Measurements from ENCODE around the gene SDCBP2.

SDCBP2 gene

DNA sequence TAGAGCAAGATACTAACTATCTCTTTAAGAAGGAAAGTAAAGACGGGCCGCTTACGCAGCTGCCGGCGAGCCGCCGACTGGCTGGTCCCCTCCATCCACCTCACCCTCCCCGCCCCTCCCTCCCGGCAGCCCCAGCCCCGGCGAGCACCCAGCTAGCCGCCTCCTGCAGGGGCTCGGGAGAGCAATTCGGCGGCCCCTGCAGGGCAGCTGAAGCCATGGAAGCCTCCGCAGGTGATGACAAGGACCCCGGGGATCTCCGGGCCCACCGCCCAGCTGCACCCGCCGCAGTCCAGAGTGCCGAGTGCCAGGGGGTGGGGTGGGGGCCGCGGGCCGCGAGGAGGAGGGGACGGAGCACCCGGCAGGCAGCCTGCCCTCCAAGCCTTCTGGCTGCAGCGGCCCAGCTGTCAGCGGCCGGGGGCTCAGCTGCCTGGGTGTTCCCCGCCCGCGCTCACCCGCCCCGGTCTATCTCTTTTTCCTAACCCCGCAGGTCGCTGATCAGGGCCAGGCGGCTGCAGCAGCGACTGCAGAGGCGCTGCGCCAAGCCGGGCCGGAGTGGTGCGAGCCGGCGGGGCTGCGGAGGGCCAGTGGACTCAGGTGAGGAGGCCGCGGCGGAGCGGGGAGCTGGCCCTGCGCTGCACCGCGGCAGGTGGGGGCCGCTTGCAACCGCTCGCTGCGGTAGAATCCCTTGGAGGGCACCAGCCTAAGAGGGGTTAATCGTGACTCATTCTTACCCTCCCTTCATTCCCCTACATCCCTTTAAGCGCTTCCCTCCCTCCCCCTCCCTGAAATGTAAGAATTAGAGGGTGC, 62.6 kb downstream of the SDCBP2 start, which contains the start of gene SNPH:
Gene SNPH (plus strand): TSS at position 128 of the 807 bp plus-strand sequence. CDS start 29,946 bp downstream, outside the sequence.
- peak; percentile 97 for ATAC-seq
- TF ChIP-seq, protein P1, sequence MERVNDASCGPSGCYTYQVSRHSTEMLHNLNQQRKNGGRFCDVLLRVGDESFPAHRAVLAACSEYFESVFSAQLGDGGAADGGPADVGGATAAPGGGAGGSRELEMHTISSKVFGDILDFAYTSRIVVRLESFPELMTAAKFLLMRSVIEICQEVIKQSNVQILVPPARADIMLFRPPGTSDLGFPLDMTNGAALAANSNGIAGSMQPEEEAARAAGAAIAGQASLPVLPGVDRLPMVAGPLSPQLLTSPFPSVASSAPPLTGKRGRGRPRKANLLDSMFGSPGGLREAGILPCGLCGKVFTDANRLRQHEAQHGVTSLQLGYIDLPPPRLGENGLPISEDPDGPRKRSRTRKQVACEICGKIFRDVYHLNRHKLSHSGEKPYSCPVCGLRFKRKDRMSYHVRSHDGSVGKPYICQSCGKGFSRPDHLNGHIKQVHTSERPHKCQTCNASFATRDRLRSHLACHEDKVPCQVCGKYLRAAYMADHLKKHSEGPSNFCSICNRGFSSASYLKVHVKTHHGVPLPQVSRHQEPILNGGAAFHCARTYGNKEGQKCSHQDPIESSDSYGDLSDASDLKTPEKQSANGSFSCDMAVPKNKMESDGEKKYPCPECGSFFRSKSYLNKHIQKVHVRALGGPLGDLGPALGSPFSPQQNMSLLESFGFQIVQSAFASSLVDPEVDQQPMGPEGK (CRISPR knock-in tag; IDR thresholded peaks at IDR 0.05; ENCODE audit: borderline replicate concordance), result 0 out of 2 replicates have a peak, but pooled peaks have one; percentile 21
- no peak for TF ChIP-seq ZFP3 (CRISPR knock-in tag; IDR thresholded peaks at IDR 0.05)

GRCh38 chr20:1265916-1266166, 63.1 kb downstream of the SDCBP2 start:
- no peak for TF ChIP-seq GLIS3 (CRISPR knock-in tag; IDR thresholded peaks at IDR 0.05)
- TF ChIP-seq ISL1 (CRISPR knock-in tag; IDR thresholded peaks at IDR 0.05), result peak; percentile 14; the same call in 1 of the 2 replicates
- no peak for ATAC-seq

DNA sequence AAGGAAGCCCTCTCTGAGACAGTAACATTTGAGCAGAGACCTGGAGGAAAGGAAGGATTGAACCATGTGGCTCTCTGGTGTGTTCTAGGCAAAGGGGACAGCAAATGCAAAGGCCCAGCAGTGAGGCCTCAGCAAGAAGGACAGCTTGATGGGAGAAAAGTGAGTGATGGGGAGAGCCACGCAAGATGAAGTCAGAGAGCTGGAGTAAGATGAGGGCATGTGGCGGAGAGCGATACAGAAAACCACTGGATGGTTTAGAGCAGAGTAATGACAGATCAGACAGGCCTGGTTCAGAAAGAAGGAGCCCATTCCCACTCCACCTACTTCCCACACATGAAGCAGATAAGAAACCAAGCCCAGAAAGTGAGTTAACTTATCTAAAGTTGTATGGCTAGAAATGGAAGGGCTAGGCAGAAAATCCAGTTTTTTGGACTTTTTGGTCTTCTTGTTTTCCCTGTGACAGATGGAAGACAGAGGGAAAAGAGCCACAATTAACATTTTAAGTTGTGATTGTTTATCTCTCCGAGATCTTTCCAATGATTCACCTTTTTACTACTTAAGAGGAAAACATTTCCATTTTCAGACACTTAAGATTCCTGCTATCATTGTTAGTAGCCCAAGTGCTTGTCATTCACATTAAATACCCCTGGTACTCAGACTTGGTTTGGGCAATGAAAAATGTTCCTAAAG, 63.6 kb downstream of the SDCBP2 start:
- no peak for ATAC-seq
- TF ChIP-seq ZC3H10 (CRISPR knock-in tag; IDR thresholded peaks at IDR 0.05) (no peak), ZNF8 (CRISPR knock-in tag; IDR thresholded peaks at IDR 0.05) (no peak), PPARA (CRISPR knock-in tag; IDR thresholded peaks at IDR 0.05; ENCODE audit: borderline replicate concordance) (no peak), ZFP3 (CRISPR knock-in tag; IDR thresholded peaks at IDR 0.05) (no peak)

GRCh38 chr20:1264727-1265126, 64.2 kb downstream of the SDCBP2 start:
- ATAC-seq, result no peak
- TF ChIP-seq ZFP30 (CRISPR knock-in tag; IDR thresholded peaks at IDR 0.05) (no peak), GLIS3 (CRISPR knock-in tag; IDR thresholded peaks at IDR 0.05) (no peak), BACH2 (CRISPR knock-in tag; IDR thresholded peaks at IDR 0.05; ENCODE audit: borderline replicate concordance) (no peak), RARB (CRISPR knock-in tag; IDR thresholded peaks at IDR 0.05) (no peak), ARNTL (CRISPR knock-in tag; IDR thresholded peaks at IDR 0.05; ENCODE audit: borderline replicate concordance, low read depth) (no peak), TOX (CRISPR knock-in tag; IDR thresholded peaks at IDR 0.05; ENCODE audit: borderline replicate concordance) (no peak), ESRRG (CRISPR knock-in tag; IDR thresholded peaks at IDR 0.05) (no peak), CSDC2 (CRISPR knock-in tag; IDR thresholded peaks at IDR 0.05) (no peak), OSR1 (CRISPR knock-in tag; IDR thresholded peaks at IDR 0.05) (no peak), SNAI2 (CRISPR knock-in tag; IDR thresholded peaks at IDR 0.05) (no peak), ZNF70 (CRISPR knock-in tag; IDR thresholded peaks at IDR 0.05) (no peak), ZFP3 (CRISPR knock-in tag; IDR thresholded peaks at IDR 0.05) (no peak), ZC3H10 (CRISPR knock-in tag; IDR thresholded peaks at IDR 0.05) (no peak), PPARA (CRISPR knock-in tag; IDR thresholded peaks at IDR 0.05; ENCODE audit: borderline replicate concordance) (no peak), ZNF8 (CRISPR knock-in tag; IDR thresholded peaks at IDR 0.05) (no peak), TCF4 (CRISPR knock-in tag; IDR thresholded peaks at IDR 0.05; ENCODE audit: borderline replicate concordance) (no peak), CSRNP3 (CRISPR knock-in tag; IDR thresholded peaks at IDR 0.05) (no peak)
- TF ChIP-seq, protein P2, sequence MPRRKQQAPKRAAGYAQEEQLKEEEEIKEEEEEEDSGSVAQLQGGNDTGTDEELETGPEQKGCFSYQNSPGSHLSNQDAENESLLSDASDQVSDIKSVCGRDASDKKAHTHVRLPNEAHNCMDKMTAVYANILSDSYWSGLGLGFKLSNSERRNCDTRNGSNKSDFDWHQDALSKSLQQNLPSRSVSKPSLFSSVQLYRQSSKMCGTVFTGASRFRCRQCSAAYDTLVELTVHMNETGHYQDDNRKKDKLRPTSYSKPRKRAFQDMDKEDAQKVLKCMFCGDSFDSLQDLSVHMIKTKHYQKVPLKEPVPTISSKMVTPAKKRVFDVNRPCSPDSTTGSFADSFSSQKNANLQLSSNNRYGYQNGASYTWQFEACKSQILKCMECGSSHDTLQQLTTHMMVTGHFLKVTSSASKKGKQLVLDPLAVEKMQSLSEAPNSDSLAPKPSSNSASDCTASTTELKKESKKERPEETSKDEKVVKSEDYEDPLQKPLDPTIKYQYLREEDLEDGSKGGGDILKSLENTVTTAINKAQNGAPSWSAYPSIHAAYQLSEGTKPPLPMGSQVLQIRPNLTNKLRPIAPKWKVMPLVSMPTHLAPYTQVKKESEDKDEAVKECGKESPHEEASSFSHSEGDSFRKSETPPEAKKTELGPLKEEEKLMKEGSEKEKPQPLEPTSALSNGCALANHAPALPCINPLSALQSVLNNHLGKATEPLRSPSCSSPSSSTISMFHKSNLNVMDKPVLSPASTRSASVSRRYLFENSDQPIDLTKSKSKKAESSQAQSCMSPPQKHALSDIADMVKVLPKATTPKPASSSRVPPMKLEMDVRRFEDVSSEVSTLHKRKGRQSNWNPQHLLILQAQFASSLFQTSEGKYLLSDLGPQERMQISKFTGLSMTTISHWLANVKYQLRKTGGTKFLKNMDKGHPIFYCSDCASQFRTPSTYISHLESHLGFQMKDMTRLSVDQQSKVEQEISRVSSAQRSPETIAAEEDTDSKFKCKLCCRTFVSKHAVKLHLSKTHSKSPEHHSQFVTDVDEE (CRISPR knock-in tag; IDR thresholded peaks at IDR 0.05), result no peak
- TF ChIP-seq, protein P1 (CRISPR knock-in tag; IDR thresholded peaks at IDR 0.05; ENCODE audit: borderline replicate concordance), result no peak
